ENCODE data around the gene PPP1R10. TPM values are rescaled to one million over a fixed set of nuclear protein-coding genes. Genes with fewer than 3 reads are reported as not detected.

PPP1R10 gene
- total RNA-seq, 1 donor from 2014 or later, result 10.5 TPM

DNA sequence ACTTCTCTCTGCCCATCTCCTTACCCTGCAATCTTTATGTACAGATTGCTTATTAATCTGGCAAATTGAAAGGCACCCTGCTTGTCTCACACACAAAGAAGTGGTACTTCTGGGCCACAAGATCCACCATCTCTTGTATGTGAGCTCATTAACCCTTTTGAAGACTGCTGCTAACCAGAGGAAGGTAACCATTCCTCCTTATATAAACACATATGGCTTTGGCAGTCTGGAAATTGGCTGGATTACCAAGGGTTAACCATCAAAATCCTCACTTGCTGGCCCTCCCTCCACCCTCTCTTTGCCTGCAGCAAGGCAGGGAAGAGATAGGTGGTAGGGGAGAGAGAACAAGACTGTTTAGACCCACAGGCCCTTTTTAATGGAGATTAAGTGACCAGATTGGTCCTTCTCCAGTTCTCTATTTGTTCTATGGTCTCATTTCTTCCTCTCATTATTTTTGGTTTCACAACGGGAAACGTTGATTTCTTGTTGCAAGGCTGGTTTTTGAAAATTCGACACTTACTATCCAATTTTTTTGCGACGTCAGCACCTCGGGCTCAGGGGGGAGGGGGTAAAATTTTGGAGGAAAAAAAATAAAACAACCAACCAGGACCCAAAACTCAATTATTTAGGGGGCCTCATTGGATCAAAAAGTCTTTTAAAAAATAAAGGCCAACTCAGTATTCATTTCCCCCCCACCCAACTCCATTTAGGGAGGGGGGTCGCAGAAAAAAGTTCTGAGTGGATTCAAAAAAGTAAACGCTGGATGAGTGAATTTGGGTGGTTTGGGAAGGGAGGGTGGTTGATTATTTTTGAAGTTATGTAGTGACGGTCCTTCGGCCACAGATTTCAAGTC, 859 bp downstream of the PPP1R10 start:
- no peaks in the 10 kb centered on the region for H3K27me3 ChIP-seq (ENCODE audit: control insufficient read depth, insufficient read depth, low read length)
- no peak for FAIRE-seq
- H3K36me3 ChIP-seq (ENCODE audit: control insufficient read depth, insufficient read depth, low read length), result peaks cover 15% of the 10 kb centered on the region
- DNase-seq (ENCODE audit: low read depth), result no peak
- peak overlapping the region; percentile 64 for H3K4me3 ChIP-seq (ENCODE audit: low read depth, low read length)
- TF ChIP-seq CTCF (IDR thresholded peaks at IDR 0.05; ENCODE audit: insufficient read depth, low read length, severe bottlenecking), result no peak

- peaks cover 14% of the 10 kb centered on the region for H3K36me3 ChIP-seq (ENCODE audit: control insufficient read depth, insufficient read depth, low read length)
- H3K4me3 ChIP-seq (ENCODE audit: low read depth, low read length), result peak overlapping the region; percentile 64
- DNase-seq (ENCODE audit: low read depth) (peak; percentile 67), FAIRE-seq (no peak)
- H3K27me3 ChIP-seq (ENCODE audit: control insufficient read depth, insufficient read depth, low read length), result no peaks in the 10 kb centered on the region
- no peak for TF ChIP-seq CTCF (IDR thresholded peaks at IDR 0.05; ENCODE audit: insufficient read depth, low read length, severe bottlenecking)
Observed at GRCh38 chr6:30615219-30615957, 1.7 kb downstream of the PPP1R10 start.

GRCh38 chr6:30614843-30615218, 2.2 kb downstream of the PPP1R10 start:
- no peak for TF ChIP-seq CTCF (IDR thresholded peaks at IDR 0.05; ENCODE audit: insufficient read depth, low read length, severe bottlenecking)
- Histone ChIP-seq H3K27me3 (ENCODE audit: control insufficient read depth, insufficient read depth, low read length) (no peaks in the 10 kb centered on the region), H3K4me3 (ENCODE audit: low read depth, low read length) (peak overlapping the region; percentile 64), H3K36me3 (ENCODE audit: control insufficient read depth, insufficient read depth, low read length) (peaks cover 15% of the 10 kb centered on the region)
- DNase-seq (ENCODE audit: low read depth) (peak; percentile 96), FAIRE-seq (no peak)

GRCh38 chr6:30614044-30614842, 2.8 kb downstream of the PPP1R10 start:
- Histone ChIP-seq H3K27me3 (ENCODE audit: control insufficient read depth, insufficient read depth, low read length) (no peaks in the 10 kb centered on the region), H3K4me3 (ENCODE audit: low read depth, low read length) (peak overlapping the region; percentile 0), H3K36me3 (ENCODE audit: control insufficient read depth, insufficient read depth, low read length) (peaks cover 11% of the 10 kb centered on the region)
- TF ChIP-seq CTCF (IDR thresholded peaks at IDR 0.05; ENCODE audit: insufficient read depth, low read length, severe bottlenecking), result no peak
- FAIRE-seq, result no peak
- DNase-seq (ENCODE audit: low read depth), result no peak

DNA sequence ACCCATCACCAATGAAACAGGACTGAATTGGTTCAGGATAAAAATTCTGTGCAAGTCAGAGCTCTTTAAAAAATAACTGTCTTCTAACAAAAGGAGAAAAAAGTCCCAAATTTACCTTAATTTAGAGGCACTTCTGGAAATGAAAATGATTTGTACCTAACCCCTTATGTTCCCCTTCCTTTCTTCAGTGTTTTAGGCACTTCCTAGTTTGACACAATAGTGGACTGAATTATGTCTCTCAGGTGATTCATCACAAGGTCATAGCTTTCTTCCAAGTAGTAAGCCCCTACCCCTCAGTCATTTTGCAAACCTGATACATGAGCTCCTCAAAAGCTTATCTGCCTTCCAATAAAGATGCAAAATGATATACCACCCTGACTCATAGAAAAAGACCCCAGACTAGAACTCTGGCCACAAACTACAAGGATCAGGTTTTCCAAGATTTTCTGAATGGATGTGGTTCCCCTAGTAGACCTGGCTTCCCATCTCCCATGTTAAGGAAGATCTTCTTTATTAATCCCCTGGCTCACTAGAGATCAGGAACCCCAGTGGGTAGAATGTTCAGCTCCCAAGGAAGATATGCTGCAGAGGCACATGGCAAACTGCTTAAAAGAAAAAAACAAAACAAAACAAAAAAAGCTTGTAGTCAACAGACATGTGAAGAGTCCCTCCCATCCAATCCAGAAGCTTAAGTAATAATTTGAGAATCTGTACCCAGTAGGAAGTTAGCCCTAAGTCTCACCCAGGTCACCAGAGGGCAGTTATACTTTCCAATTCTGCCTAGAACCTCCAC, 3.6 kb downstream of the PPP1R10 start:
- H3K4me3 ChIP-seq (ENCODE audit: low read depth, low read length), result no peak overlapping the region
- no peak for TF ChIP-seq CTCF (IDR thresholded peaks at IDR 0.05; ENCODE audit: insufficient read depth, low read length, severe bottlenecking)
- H3K36me3 ChIP-seq (ENCODE audit: control insufficient read depth, insufficient read depth, low read length), result peaks cover 16% of the 10 kb centered on the region
- H3K27me3 ChIP-seq (ENCODE audit: control insufficient read depth, insufficient read depth, low read length), result no peaks in the 10 kb centered on the region
- DNase-seq (ENCODE audit: low read depth), result peak; percentile 72
- FAIRE-seq, result no peak

Measured in bronchial epithelial cell (primary cell).